Stimulated activated CD4-positive, alpha-beta T cell treated with anti-CD3 and anti-CD28 coated beads, Interleukin-2, amount 100 ng/mL, for 48 hours (primary cell): Measurements from ENCODE around the gene PSME3.
A peak's percentile ranks its signal among the peaks of the same experiment; 100 is the strongest.

ENCODE experiments used
- DNase-seq, 2 donors: peaks; one replicate each; pipeline ENCODE4 v3.0.0-alpha.2; 2020

PSME3 gene, protein sequence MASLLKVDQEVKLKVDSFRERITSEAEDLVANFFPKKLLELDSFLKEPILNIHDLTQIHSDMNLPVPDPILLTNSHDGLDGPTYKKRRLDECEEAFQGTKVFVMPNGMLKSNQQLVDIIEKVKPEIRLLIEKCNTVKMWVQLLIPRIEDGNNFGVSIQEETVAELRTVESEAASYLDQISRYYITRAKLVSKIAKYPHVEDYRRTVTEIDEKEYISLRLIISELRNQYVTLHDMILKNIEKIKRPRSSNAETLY

GRCh38 chr17:42832934-42833766, at the start of gene PSME3:
PSME3 (plus strand) TSS chr17:42833397; CDS start chr17:42833632, 235 bp downstream.
- peak; percentile 83 for DNase-seq

DNA sequence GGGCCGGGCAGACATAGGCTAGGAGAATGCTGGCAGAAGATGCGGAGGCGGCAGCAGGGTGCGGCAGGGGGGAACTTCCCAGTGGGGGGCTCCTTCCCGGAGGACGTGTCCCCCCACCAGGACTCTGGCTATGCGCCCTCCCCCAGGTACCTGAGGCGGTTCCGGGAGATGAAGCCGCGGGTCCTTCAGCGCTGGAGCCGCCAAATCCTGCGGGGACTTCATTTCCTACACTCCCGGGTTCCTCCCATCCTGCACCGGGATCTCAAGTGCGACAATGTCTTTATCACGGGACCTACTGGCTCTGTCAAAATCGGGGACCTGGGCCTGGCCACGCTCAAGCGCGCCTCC, 49.4 kb upstream of the PSME3 start:
- DNase-seq: no peak

- no peak for DNase-seq
Measured at GRCh38 chr17:42784409-42784808, 48.8 kb upstream of the PSME3 start.

GRCh38 chr17:42784811-42785592, 48.2 kb upstream of the PSME3 start:
- DNase-seq: no peak

- no peak for DNase-seq
Measured at GRCh38 chr17:42787266-42787665, 45.9 kb upstream of the PSME3 start.

GRCh38 chr17:42791948-42792347, 41.2 kb upstream of the PSME3 start:
- DNase-seq: no peak

- no peak for DNase-seq
Measured at GRCh38 chr17:42792545-42792944, 40.7 kb upstream of the PSME3 start.

DNA sequence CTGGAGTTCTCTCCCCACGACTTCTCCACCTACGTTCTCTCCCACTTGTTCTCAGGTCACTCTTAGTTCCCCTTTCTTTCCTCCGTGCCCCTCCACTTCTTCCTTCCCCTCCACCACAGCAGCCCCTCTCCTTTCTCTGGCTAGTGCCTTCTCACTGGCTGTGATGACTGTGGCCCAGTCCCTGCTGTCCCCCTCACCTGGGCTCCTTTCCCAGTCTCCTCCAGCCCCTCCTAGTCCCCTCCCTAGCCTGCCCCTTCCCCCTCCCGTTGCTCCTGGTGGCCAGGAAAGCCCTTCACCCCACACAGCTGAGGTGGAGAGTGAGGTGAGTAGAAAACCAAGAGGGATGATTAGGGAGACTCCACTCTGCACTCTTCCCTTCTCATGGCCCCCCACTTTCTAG, 38.1 kb upstream of the PSME3 start:
- DNase-seq: no peak

GRCh38 chr17:42795465-42795864, 37.7 kb upstream of the PSME3 start:
- DNase-seq: no peak

DNA sequence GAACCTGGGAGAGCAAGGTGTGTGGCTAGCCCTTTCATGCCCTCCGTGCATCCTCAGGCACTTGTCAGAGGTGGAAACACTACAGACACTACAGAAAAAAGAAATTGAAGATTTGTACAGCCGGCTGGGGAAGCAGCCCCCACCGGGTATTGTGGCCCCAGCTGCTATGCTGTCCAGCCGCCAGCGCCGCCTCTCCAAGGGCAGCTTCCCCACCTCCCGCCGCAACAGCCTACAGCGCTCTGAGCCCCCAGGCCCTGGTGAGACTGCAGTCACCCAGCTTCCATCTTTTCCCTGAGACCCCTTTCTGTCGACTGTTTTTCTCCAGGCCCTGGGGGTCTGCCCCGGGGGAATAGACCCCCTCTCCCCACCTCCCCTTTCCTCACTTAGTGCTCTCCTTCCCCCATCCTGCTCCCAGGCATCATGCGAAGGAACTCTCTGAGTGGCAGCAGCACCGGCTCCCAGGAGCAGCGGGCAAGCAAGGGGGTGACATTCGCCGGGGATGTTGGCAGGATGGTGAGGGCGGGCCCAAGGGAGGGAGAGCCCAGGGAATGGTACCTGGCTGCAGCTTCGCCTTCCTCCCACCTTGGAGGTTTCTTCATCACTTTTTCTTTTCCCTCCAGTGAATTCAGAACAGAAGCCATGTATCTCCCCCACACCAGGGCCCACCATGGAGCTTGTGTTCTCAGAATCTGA, 37.0 kb upstream of the PSME3 start:
- DNase-seq: no peak

- no peak for DNase-seq
Measured at GRCh38 chr17:42797067-42798007, 35.9 kb upstream of the PSME3 start.

DNA sequence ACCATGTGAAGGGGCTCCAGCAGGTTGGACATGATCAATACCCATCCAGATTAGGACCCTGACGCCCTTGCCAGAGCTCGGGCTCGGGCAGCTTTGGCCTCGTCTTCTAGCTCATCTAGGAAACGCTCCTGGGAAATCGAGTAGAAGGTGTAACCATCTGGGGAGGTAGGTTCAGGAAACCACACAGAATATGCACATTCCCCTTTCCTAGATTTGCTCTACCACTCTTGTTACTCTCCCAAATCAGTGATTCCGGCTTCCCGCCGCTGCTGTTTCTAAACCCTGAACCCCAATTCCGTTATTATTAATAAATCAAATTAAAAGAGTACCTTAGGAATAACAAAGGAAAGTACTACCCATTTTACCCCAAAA, 35.2 kb upstream of the PSME3 start:
- DNase-seq: no peak

- peak; percentile 79 to 81 for DNase-seq
Measured at GRCh38 chr17:42798383-42799380, 34.5 kb upstream of the PSME3 start, which contains the start of the genes CNTD1 and COA3. CNTD1 (plus strand) TSS chr17:42798861; CDS start chr17:42799068, 207 bp downstream. COA3 (minus strand) TSS chr17:42798704; CDS start chr17:42798681, 23 bp downstream.

DNA sequence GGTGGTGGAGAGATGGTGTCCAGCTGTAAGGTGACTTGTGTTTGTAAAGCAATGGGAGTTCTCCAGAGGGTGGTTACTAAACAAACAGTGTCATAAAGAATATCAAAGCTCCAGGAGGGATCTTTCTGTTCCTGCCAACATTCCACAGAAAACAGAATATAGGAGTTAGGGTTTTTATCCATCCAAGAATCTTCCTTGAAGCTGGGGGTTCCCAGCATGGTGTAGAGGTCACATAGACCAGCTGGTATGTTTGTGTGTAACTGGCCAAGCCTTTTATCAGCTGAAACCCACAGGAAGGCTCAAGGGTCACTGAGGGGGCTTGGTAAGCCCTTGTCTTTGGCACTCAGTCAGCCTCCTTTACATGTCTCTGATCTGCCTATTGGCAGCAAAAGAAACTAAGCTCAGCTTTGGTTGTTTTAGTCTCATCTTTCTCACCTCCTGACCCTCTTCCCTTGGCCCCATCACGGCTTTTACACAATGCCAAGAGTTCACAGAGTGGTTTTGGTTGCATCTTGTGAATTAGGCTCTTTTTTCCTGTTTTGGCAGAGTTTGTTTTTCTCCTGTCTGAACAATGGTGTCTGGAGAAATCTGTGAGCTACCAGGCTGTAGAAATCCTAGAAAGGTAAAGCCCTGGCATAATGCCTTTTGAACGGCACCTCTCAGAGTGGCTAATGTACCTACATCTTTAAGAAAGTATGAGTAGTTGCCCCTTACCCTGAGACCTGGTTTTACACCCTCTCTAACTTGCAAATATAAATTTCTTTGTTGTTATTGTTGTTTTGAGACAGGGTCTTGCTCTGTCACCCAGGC, 29.9 kb upstream of the PSME3 start:
- DNase-seq: no peak

- no peak for DNase-seq
Measured at GRCh38 chr17:42804918-42805367, 28.3 kb upstream of the PSME3 start.

DNA sequence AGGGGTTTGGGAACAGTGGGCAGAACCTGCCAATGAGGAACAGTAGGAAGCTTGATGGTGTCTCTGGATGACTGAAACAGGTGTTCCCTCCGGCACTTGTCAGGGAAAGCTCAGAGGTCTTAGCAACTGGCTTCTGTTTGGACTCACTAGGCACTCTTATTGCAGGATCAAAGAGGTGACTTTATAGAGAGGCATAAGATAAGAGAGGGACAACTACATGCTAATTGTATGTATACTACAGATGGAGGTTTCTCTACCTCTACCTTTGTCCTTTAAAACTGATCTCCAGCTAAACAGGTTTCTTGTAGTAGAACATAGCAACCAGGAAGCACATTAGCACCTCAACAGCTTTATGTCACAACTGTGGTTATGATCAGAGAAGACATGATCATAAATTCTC, 26.9 kb upstream of the PSME3 start:
- no peak for DNase-seq

DNA sequence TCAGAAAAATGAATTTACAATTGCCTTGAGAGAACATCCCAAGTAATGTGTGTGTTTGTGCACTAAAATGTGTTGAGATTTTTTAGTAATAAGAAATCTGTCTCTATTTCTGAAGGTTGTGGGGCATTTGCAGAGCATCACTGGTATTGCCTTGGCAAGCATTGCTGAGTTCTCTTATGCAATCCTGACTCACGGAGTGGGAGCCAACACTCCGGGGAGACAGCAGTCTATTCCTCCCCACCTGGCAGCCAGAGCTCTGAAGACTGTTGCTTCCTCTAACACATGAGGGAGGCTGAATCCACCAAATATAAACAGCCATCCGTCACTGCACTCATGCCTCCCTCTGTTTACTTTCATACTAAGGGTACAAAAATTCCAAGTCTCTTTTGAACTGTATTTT, 23.9 kb upstream of the PSME3 start:
- no peak for DNase-seq

DNA sequence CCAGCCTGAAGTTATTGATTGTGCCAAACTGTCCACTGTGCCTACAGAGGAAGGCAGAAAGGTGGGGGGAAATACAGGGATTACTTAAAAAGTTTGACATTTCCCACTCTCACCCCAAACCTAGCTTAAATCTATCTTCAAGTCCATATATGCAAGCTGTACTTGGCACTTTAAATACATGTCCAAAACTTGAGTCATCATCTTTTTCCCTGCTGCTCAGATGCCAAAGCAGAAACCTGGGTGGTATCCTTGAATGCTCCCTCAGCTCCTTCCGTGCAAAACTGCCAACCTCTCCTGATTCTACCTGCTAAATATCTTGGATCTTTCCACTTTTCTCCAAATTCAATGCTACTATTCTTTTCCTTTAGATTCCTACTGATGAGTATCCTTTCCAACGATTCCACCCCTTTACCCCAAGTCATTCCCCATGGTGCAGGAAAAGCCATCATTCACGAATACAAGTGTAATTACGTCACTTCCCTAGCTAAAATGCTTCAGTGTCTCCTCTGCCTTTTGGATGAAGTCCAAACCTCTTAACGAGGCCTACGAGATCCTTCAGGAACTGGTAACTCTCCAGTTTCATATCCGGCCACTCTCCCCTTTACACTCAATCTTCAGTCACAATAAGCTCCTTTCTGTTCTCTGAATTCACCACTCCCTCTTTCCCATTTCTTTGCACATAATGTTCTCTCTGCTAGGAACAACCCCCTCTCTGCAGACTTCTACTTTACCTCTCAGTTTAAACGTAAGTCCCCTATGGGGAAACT, 18.4 kb upstream of the PSME3 start:
- no peak for DNase-seq

DNA sequence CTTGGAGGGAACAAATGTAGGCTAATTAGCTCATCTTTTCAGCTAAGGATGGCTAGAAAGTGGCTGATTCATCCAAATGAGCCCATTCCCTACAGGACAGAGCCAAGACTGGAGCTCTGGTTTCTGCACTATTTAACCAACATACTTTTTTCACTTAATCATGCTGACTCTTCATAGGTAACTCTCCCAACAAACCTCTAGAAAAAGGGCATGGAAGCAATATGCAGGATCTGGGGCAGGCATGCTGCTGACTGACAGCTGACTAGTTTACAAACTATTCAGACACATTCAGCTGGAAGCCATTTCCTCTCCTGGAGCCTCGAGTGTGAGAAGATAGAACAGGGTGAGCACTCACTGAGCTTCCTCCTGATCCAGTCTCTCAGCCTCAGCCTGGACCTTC, 15.3 kb upstream of the PSME3 start:
- DNase-seq: no peak
